Activated CD4-positive, alpha-beta T cell treated with anti-CD3 and anti-CD28 coated beads, Interleukin-2, amount 10 ng/mL, durations not matched to agents 24 days and 14 days (primary cell): ENCODE data around the gene COPS6. TPM values are rescaled to one million over a fixed set of nuclear protein-coding genes. Genes with fewer than 3 reads are reported as not detected.

ENCODE experiments used
- DNase-seq: peaks from one replicate; pipeline ENCODE4 v3.0.0; 2022
- H3K27ac Mint-ChIP-seq: one replicate; pipeline ENCODE4 v1.8.0; 2022; ENCODE audit warnings: mild to moderate bottlenecking, mixed read lengths
- H3K27me3 Mint-ChIP-seq: one replicate; pipeline ENCODE4 v1.8.0; 2022; ENCODE audit warnings: mixed read lengths
- H3K36me3 Mint-ChIP-seq: one replicate; pipeline ENCODE4 v1.8.0; 2022; ENCODE audit warnings: low read depth, mild to moderate bottlenecking, mixed read lengths
- H3K4me1 Mint-ChIP-seq: one replicate; pipeline ENCODE4 v1.8.0; 2021; ENCODE audit warnings: mixed read lengths
- H3K4me3 Mint-ChIP-seq: one replicate; pipeline ENCODE4 v1.8.0; 2022; ENCODE audit warnings: mild to moderate bottlenecking, moderate library complexity, mixed read lengths
- H3K9me3 Mint-ChIP-seq: one replicate; pipeline ENCODE4 v1.8.0; 2021; ENCODE audit warnings: mixed read lengths
- intact Hi-C: fragments of 100-400 bp; cut with micrococcal nuclease; formaldehyde crosslinking; loops from one replicate; pipeline ENCODE4 v1.15.1; 2023
- total RNA-seq: library from RNA; stranded (reverse); gene quantifications from 2 replicates; pipeline ENCODE4 v1.2.3, GENCODE V29; 2022

COPS6 gene
- total RNA-seq, 1 donor from 2014 or later: 109 TPM

GRCh38 chr7:100130608-100131453 lies 42.1 kb downstream of the COPS6 start:
- H3K9me3 Mint-ChIP-seq: no peaks in the 10 kb centered on the region
- intact Hi-C loops: loop anchor here (1.0 kb wide), 2 partner anchors 137 to 213 kb away; no protein-coding TSS in a partner anchor
- H3K36me3 Mint-ChIP-seq: no peaks in the 10 kb centered on the region
- no peaks in the 10 kb centered on the region for H3K27me3 Mint-ChIP-seq
- no peak overlapping the region for H3K27ac Mint-ChIP-seq
- H3K4me3 Mint-ChIP-seq: peak overlapping the region; percentile 63
- peak; percentile 96 for DNase-seq
- peaks cover 19% of the 10 kb centered on the region for H3K4me1 Mint-ChIP-seq

- no peak for DNase-seq
- intact Hi-C loops: no loop called here
- Mint-ChIP-seq H3K36me3 (no peaks in the 10 kb centered on the region), H3K27me3 (no peaks in the 10 kb centered on the region), H3K9me3 (no peaks in the 10 kb centered on the region), H3K4me1 (peaks cover 16% of the 10 kb centered on the region), H3K27ac (no peak overlapping the region), H3K4me3 (no peak overlapping the region)
Observed at GRCh38 chr7:100132126-100132525, 43.4 kb downstream of the COPS6 start.

GRCh38 chr7:100132697-100133151 lies 44.0 kb downstream of the COPS6 start:
- no peak overlapping the region for H3K4me3 Mint-ChIP-seq
- no peaks in the 10 kb centered on the region for H3K9me3 Mint-ChIP-seq
- H3K27ac Mint-ChIP-seq: no peak overlapping the region

GRCh38 chr7:100137851-100138760 lies 49.3 kb downstream of the COPS6 start:
- intact Hi-C loops: no loop called here
- DNase-seq: peak; percentile 69
- no peak overlapping the region for H3K4me3 Mint-ChIP-seq
- no peaks in the 10 kb centered on the region for H3K9me3 Mint-ChIP-seq
- no peaks in the 10 kb centered on the region for H3K27me3 Mint-ChIP-seq
- peaks cover 17% of the 10 kb centered on the region for H3K4me1 Mint-ChIP-seq
- H3K36me3 Mint-ChIP-seq: no peaks in the 10 kb centered on the region
- peak overlapping the region; percentile 52 for H3K27ac Mint-ChIP-seq

More at GRCh38 chr7:100132697-100133151, 44.0 kb downstream of the COPS6 start:
- intact Hi-C loops: no loop called here
- no peaks in the 10 kb centered on the region for H3K36me3 Mint-ChIP-seq
- no peaks in the 10 kb centered on the region for H3K27me3 Mint-ChIP-seq
- peaks cover 18% of the 10 kb centered on the region for H3K4me1 Mint-ChIP-seq
- peak; percentile 91 for DNase-seq

GRCh38 chr7:100141555-100141949 lies 52.8 kb downstream of the COPS6 start:
- intact Hi-C loops: no loop called here
- H3K4me3 Mint-ChIP-seq: no peak overlapping the region
- H3K27me3 Mint-ChIP-seq: no peaks in the 10 kb centered on the region
- peaks cover 15% of the 10 kb centered on the region for H3K4me1 Mint-ChIP-seq
- no peaks in the 10 kb centered on the region for H3K9me3 Mint-ChIP-seq
- H3K36me3 Mint-ChIP-seq: no peaks in the 10 kb centered on the region
- no peak for DNase-seq
- no peak overlapping the region for H3K27ac Mint-ChIP-seq

Other genes with a start within 250 kb of the COPS6 start
- 0.19 and 0.33 TPM in 2 replicates for gene OR2AE1, start 211.9 kb upstream of the COPS6 start, total RNA-seq
- gene TRIM4, start 169.4 kb upstream of the COPS6 start, total RNA-seq: 22.3 and 24.0 TPM in 2 replicates
- 0.36 TPM in 1 of 2 replicates, not detected in the other for gene GJC3, start 159.3 kb upstream of the COPS6 start, total RNA-seq
- not detected in 2 replicates for gene AZGP1, start 112.9 kb upstream of the COPS6 start, total RNA-seq
- 54.8 and 56.3 TPM in 2 replicates for gene ZKSCAN1, start 73.4 kb upstream of the COPS6 start, total RNA-seq
- 8.0 TPM in 2 replicates for gene ZSCAN21, start 39.2 kb upstream of the COPS6 start, total RNA-seq
- 21.5 and 23.3 TPM in 2 replicates for gene ZNF3, start 7.2 kb upstream of the COPS6 start, total RNA-seq
- gene MCM7, start 12.4 kb downstream of the COPS6 start, total RNA-seq: 464 and 469 TPM in 2 replicates
- 13.5 and 16.4 TPM in 2 replicates for gene AP4M1, start 12.7 kb downstream of the COPS6 start, total RNA-seq
- 68.4 and 71.5 TPM in 2 replicates for gene TAF6, start 30.4 kb downstream of the COPS6 start, total RNA-seq
- gene CNPY4, start 30.7 kb downstream of the COPS6 start, total RNA-seq: 16.2 and 17.0 TPM in 2 replicates
- gene MBLAC1, start 38.0 kb downstream of the COPS6 start, total RNA-seq: 3.0 and 3.5 TPM in 2 replicates
- 123 and 126 TPM in 2 replicates for gene LAMTOR4, start 59.9 kb downstream of the COPS6 start, total RNA-seq
- 31.7 and 39.2 TPM in 2 replicates for gene TRAPPC14, start 69.8 kb downstream of the COPS6 start, total RNA-seq
- 2.1 TPM in 2 replicates for gene GAL3ST4, start 79.6 kb downstream of the COPS6 start, total RNA-seq
- 6.3 and 7.9 TPM in 2 replicates for gene GPC2, start 88.4 kb downstream of the COPS6 start, total RNA-seq
- gene STAG3, start 88.9 kb downstream of the COPS6 start, total RNA-seq: 23.7 TPM in 2 replicates
- gene PVRIG, start 131.0 kb downstream of the COPS6 start, total RNA-seq: 20.9 and 21.6 TPM in 2 replicates
- gene SPDYE3, start 218.7 kb downstream of the COPS6 start, total RNA-seq: not detected in 2 replicates